Panc1 (cell line): ENCODE measurements around the gene KRT25. TPM values are rescaled to one million over a fixed set of nuclear protein-coding genes. Genes with fewer than 3 reads are reported as not detected.

Experiments used
- ATAC-seq: fragments of 200-7000 bp; cut with Tn5 transposase; 2 replicates; pipeline ENCODE4 v1.9.1; 2020; ENCODE audit warnings: mild to moderate bottlenecking, moderate library complexity
- BruUV-seq: library from RNA; stranded (reverse); fragments of 400-500 nt; replicated peaks from 2 replicates; lab custom pipeline; 2021; lab: Mats Ljungman, UMichigan
- CTCF ChIA-PET: fragments of 300-600 bp; sonication (Branson Sonifier 250); formaldehyde crosslinking; loops from one replicate; lab custom pipeline; 2022; ENCODE audit warnings: antibody characterized with exemption; lab: Charles Lee
- POLR2A ChIA-PET: fragments of 300-600 bp; sonication (Branson Sonifier 250); formaldehyde crosslinking; loops from one replicate; lab custom pipeline; 2022; ENCODE audit warnings: antibody characterized with exemption; lab: Charles Lee
- DNase-seq: peaks from one replicate; pipeline ENCODE4 v3.0.0-alpha.2; 2010; ENCODE audit warnings: low read depth, low spot score
- H3K27ac ChIP-seq: 2 replicates; pipeline ENCODE4 v1.5.1; 2011; ENCODE audit warnings: mild to moderate bottlenecking, low read length, inconsistent platforms
- H3K27me3 ChIP-seq: fragments of 200-500 bp; sonication (Bioruptor generic); 2 replicates; pipeline ENCODE4 v1.6.0; 2014; ENCODE audit warnings: low read length, inconsistent platforms; ENCODE audit not compliant: control insufficient read depth, insufficient read depth
- H3K36me3 ChIP-seq: fragments of 200-500 bp; sonication (Bioruptor generic); 2 replicates; pipeline ENCODE4 v1.5.1; 2014; ENCODE audit warnings: inconsistent platforms, mild to moderate bottlenecking, low read length, moderate library complexity; ENCODE audit not compliant: control insufficient read depth, insufficient read depth
- H3K4me1 ChIP-seq: 2 replicates; pipeline ENCODE4 v1.5.1; 2011; ENCODE audit warnings: inconsistent platforms, mild to moderate bottlenecking, low read length, moderate library complexity; ENCODE audit not compliant: control insufficient read depth, insufficient read depth
- H3K4me3 ChIP-seq, 2 experiments: 2 replicates each; pipeline ENCODE4 v1.5.1; 2011 to 2012; ENCODE audit warnings: low read depth in 2 of 2, low read length in 2 of 2, mild to moderate bottlenecking in 2 of 2, inconsistent platforms in 1 of 2, moderate library complexity in 1 of 2
- H3K9me3 ChIP-seq: fragments of 200-500 bp; sonication (Bioruptor generic); 2 replicates; pipeline ENCODE4 v1.5.1; 2014; ENCODE audit warnings: low read depth, mild to moderate bottlenecking, inconsistent platforms, low read length, moderate library complexity; ENCODE audit not compliant: control insufficient read depth, insufficient read depth
- CTCF ChIP-seq: fragments of 450-650 bp; IDR thresholded peaks from 2 replicates; pipeline ENCODE4 v1.5.1; 2017; ENCODE audit warnings: mild to moderate bottlenecking
- POLR2AphosphoS5 ChIP-seq: IDR thresholded peaks from 2 replicates; pipeline ENCODE4 v1.6.1; 2012; ENCODE audit warnings: mild to moderate bottlenecking, low read depth, low read length, moderate library complexity
- REST ChIP-seq, 2 experiments: IDR thresholded peaks; 2 replicates each; pipeline ENCODE4 v1.6.1; 2011 to 2012; ENCODE audit warnings: low read depth in 2 of 2, control low read depth in 1 of 2, low read length in 1 of 2, mild to moderate bottlenecking in 1 of 2, moderate library complexity in 1 of 2; ENCODE audit not compliant: insufficient read depth in 1 of 2
- SIN3A ChIP-seq: IDR thresholded peaks from 2 replicates; pipeline ENCODE4 v1.6.1; 2012; ENCODE audit warnings: low read depth, mild to moderate bottlenecking, low read length, moderate library complexity, borderline replicate concordance; ENCODE audit not compliant: insufficient read depth
- in situ Hi-C: cut with HindIII; loops from 2 replicates; pipeline ENCODE4 v1.10.0; 2016; ENCODE audit warnings: low sequenced_read_pairs, low pct_unique_long_range_greater_than_20kb
- intact Hi-C: fragments of 100-400 bp; cut with micrococcal nuclease; formaldehyde crosslinking; loops from one replicate; pipeline ENCODE4 v1.10.0; 2022; ENCODE audit not compliant: unreplicated experiment
- total RNA-seq: library from RNA; stranded (reverse); gene quantifications from one replicate; pipeline ENCODE4 v1.2.1, GENCODE V29; 2021; ENCODE audit not compliant: unreplicated experiment

The KRT25 gene
- total RNA-seq, 1 experiment from 2014 or later = not detected

GRCh38 chr17:40765657-40766056 lies 10.5 kb upstream of the KRT25 start:
- DNase-seq = no peak
- Histone ChIP-seq H3K27ac (no peak overlapping the region), H3K9me3 (peaks cover 9% of the 10 kb centered on the region; the same call in 1 of the 2 replicates), H3K4me1 (no peaks in the 10 kb centered on the region), H3K27me3 (no peaks in the 10 kb centered on the region; the same call in 1 of the 2 replicates), H3K36me3 (no peaks in the 10 kb centered on the region), H3K4me3 (no peak overlapping the region)
- TF ChIP-seq SIN3A = no peak
- TF ChIP-seq POLR2AphosphoS5 = no peak
- no peak for TF ChIP-seq CTCF
- no peak for TF ChIP-seq REST (IDR thresholded peaks at IDR 0.05; ENCODE audit: insufficient read depth in 1 of 2, low read depth in 2 of 2, low read length in 1 of 2)
- intact Hi-C loops = no loop called here
- in situ Hi-C loops = no loop called here
- no TSS peak for BruUV-seq
- ChIA-PET CTCF (no interaction called here), POLR2A (no interaction called here)
- ATAC-seq = no peak

- BruUV-seq = no TSS peak
- ATAC-seq (no peak), DNase-seq (no peak)
- H3K27ac ChIP-seq = no peak overlapping the region
- no peaks in the 10 kb centered on the region for H3K36me3 ChIP-seq
- in situ Hi-C loops (no loop called here), intact Hi-C loops (no loop called here)
- H3K27me3 ChIP-seq = no peaks in the 10 kb centered on the region
- H3K4me1 ChIP-seq = no peaks in the 10 kb centered on the region
- peaks cover 17% of the 10 kb centered on the region for H3K9me3 ChIP-seq
- POLR2A ChIA-PET = no interaction called here
- no peak for TF ChIP-seq CTCF
- no peak for TF ChIP-seq POLR2AphosphoS5
- TF ChIP-seq SIN3A = no peak
- CTCF ChIA-PET = no interaction called here
- H3K4me3 ChIP-seq = no peak overlapping the region
Measured at GRCh38 chr17:40763752-40764151, 8.6 kb upstream of the KRT25 start.
